Liver (tissue), 2 donors: Measurements from ENCODE around the gene PACC1.

Experiments used
- GABPA ChIP-seq, 2 donors: IDR thresholded peaks in 1 of 2; conservative IDR thresholded peaks in 1 of 2; 2 replicates each; pipeline ENCODE4 v1.6.1; 2016; ENCODE audit warnings: antibody characterized with exemption in 2 of 2, mild to moderate bottlenecking in 1 of 2, moderate library complexity in 1 of 2
- MAX ChIP-seq: IDR thresholded peaks from 2 replicates; pipeline ENCODE4 v1.6.1; 2016; ENCODE audit warnings: antibody characterized with exemption
- donor health status: healthy.

GRCh38 chr1:212423879-212424278 is 9.2 kb upstream of the PACC1 start:
- TF ChIP-seq MAX (no peak), GABPA (IDR thresholded peaks at IDR 0.05 in 1 of 2, conservative IDR thresholded peaks at IDR 0.05 in 1 of 2) (no peak)
